HEK293T (cell line): ENCODE results near the gene PAPPA2.

Source experiments
- ARNT ChIP-seq: fragments of 450-650 bp; IDR thresholded peaks from 2 replicates; pipeline ENCODE4 v1.6.1; 2017; ENCODE audit warnings: mild to moderate bottlenecking
- BHLHE40 ChIP-seq: fragments of 450-650 bp; IDR thresholded peaks from 2 replicates; pipeline ENCODE4 v1.6.1; 2016; ENCODE audit warnings: mild to moderate bottlenecking, moderate library complexity, borderline replicate concordance
- CTBP1 ChIP-seq: fragments of 450-650 bp; IDR thresholded peaks from 2 replicates; pipeline ENCODE4 v1.6.1; 2016; ENCODE audit warnings: borderline replicate concordance
- FOXK2 ChIP-seq: fragments of 450-650 bp; IDR thresholded peaks from 2 replicates; pipeline ENCODE4 v1.6.1; 2016; ENCODE audit warnings: mild to moderate bottlenecking
- LEF1 ChIP-seq: fragments of 450-650 bp; IDR thresholded peaks from 2 replicates; pipeline ENCODE4 v1.6.1; 2017; ENCODE audit warnings: mild to moderate bottlenecking, borderline replicate concordance
- NFRKB ChIP-seq: fragments of 450-650 bp; IDR thresholded peaks from 2 replicates; pipeline ENCODE4 v1.6.1; 2016; ENCODE audit warnings: mild to moderate bottlenecking, moderate library complexity
- SP1 ChIP-seq: fragments of 450-650 bp; IDR thresholded peaks from 2 replicates; pipeline ENCODE4 v1.6.1; 2017
- TARDBP ChIP-seq: fragments of 450-650 bp; IDR thresholded peaks from 2 replicates; pipeline ENCODE4 v1.6.1; 2016
- TF ChIP-seq, protein P1 (sequence below): fragments of 450-650 bp; IDR thresholded peaks from 2 replicates; pipeline ENCODE4 v1.6.1; 2016

DNA sequence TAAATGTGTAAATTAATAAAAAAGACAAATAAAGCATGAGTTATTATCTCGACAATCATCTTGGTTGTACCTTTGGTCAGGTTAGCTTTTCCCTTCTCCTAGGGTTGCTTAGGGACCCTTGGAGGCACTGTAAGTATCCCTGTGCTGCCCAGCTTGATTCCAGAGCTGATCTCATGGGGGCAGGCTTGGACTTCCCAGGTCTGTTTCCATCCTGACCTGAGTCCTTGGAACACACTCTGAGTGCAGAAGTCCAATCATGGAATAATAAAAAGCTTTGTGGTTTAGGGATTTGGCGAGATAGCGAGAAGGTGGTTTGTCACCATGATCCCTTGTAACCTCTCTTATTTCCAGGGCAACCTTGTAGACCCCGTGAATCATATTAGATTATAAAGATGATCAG lies 18.7 kb upstream of the PAPPA2 start:
- TF ChIP-seq SP1 (no peak), BHLHE40 (no peak), CTBP1 (no peak), NFRKB (no peak), TARDBP (no peak), FOXK2 (no peak), LEF1 (no peak), ARNT (no peak)
- TF ChIP-seq, protein P1, sequence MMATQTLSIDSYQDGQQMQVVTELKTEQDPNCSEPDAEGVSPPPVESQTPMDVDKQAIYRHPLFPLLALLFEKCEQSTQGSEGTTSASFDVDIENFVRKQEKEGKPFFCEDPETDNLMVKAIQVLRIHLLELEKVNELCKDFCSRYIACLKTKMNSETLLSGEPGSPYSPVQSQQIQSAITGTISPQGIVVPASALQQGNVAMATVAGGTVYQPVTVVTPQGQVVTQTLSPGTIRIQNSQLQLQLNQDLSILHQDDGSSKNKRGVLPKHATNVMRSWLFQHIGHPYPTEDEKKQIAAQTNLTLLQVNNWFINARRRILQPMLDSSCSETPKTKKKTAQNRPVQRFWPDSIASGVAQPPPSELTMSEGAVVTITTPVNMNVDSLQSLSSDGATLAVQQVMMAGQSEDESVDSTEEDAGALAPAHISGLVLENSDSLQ = no peak
